Urinary bladder (tissue), 4 donors: ENCODE results near the gene TBC1D25. TPM values are rescaled to one million over a fixed set of nuclear protein-coding genes. Genes with fewer than 3 reads are reported as not detected.

Experiments
- DNase-seq: peaks from one replicate; pipeline ENCODE4 v3.0.0-alpha.2; 2015; ENCODE audit errors: extremely low spot score
- H3K27ac ChIP-seq: one replicate; pipeline ENCODE4 v1.5.1; 2013; ENCODE audit warnings: low read depth, mild to moderate bottlenecking, moderate library complexity
- H3K36me3 ChIP-seq: one replicate; pipeline ENCODE4 v1.6.1; 2013; ENCODE audit warnings: mild to moderate bottlenecking, moderate library complexity; ENCODE audit not compliant: insufficient read depth
- H3K4me1 ChIP-seq: one replicate; pipeline ENCODE4 v1.6.1; 2013; ENCODE audit warnings: mild to moderate bottlenecking, moderate library complexity; ENCODE audit not compliant: insufficient read depth
- H3K4me3 ChIP-seq: one replicate; pipeline ENCODE4 v1.5.1; 2013; ENCODE audit warnings: low read depth, low read length
- WGBS: extraction: QIAGEN DNeasy Blood & Tissue Kit; methylation state at CpG from one replicate; pipeline ENCODE4 v1.1.7; 2013; 5-methylcytosine and 5-hydroxymethylcytosine counted together
- polyA plus RNA-seq: library from polyadenylated mRNA; stranded (reverse); fragments of 200-250 nt; gene quantifications from one replicate; pipeline ENCODE4 v1.2.3, GENCODE V29; 2013
- small RNA-seq: library from RNA; depleted of rRNA; stranded (forward); fragments of <200 nt; gene quantifications from one replicate; pipeline ENCODE3, GENCODE V24; 2014
- total RNA-seq: library from RNA; depleted of rRNA; stranded (reverse); fragments of >200 nt; gene quantifications from one replicate; pipeline ENCODE4 v1.2.3, GENCODE V29; 2014
- donor health status: healthy with polysubstance abuse.
- donor health status: healthy.

Gene TBC1D25
- total and polyA plus RNA-seq, 2 donors, result 3.7 to 14.7 TPM

- DNase-seq, result no peak
- no peaks in the 10 kb centered on the region for H3K4me1 ChIP-seq
- H3K27ac ChIP-seq, result no peak overlapping the region
- H3K36me3 ChIP-seq, result peaks cover 2% of the 10 kb centered on the region
- WGBS, result 68% methylated on average over 6 of the region's 6 CpGs
- H3K4me3 ChIP-seq, result no peak overlapping the region
Measured at GRCh38 chrX:48606091-48606490, 66.6 kb downstream of the TBC1D25 start.

GRCh38 chrX:48611703-48612102, 72.2 kb downstream of the TBC1D25 start:
- 68% methylated on average over 2 of the region's 2 CpGs for WGBS
- H3K27ac ChIP-seq, result no peak overlapping the region

More at GRCh38 chrX:48611703-48612102, 72.2 kb downstream of the TBC1D25 start:
- Histone ChIP-seq H3K36me3 (no peaks in the 10 kb centered on the region), H3K4me3 (no peak overlapping the region), H3K4me1 (no peaks in the 10 kb centered on the region)
- DNase-seq, result no peak

Small RNA genes within 50 kb of the gene (small RNA-seq; reads per million reads assigned to genes)
- gene MRPL32P1, result not detected

Other genes starting within 250 kb of the TBC1D25 start
- gene SSX3, start 183.0 kb upstream of the TBC1D25 start, total RNA-seq, result not detected
- gene SSX3, start 183.0 kb upstream of the TBC1D25 start, polyA plus RNA-seq, result not detected
- gene SSX4, start 156.2 kb upstream of the TBC1D25 start, total RNA-seq, result not detected
- not detected for gene SSX4, start 156.2 kb upstream of the TBC1D25 start, polyA plus RNA-seq
- gene SSX4B, start 127.8 kb upstream of the TBC1D25 start, total RNA-seq, result not detected
- gene SSX4B, start 127.8 kb upstream of the TBC1D25 start, polyA plus RNA-seq, result not detected
- 12.8 TPM for gene SLC38A5, start 69.5 kb upstream of the TBC1D25 start, total RNA-seq
- gene SLC38A5, start 69.5 kb upstream of the TBC1D25 start, polyA plus RNA-seq, result 5.8 TPM
- gene FTSJ1, start 63.5 kb upstream of the TBC1D25 start, total RNA-seq, result 21.8 TPM
- gene FTSJ1, start 63.5 kb upstream of the TBC1D25 start, polyA plus RNA-seq, result 28.2 TPM
- gene PORCN, start 30.7 kb upstream of the TBC1D25 start, total RNA-seq, result 2.7 TPM
- gene PORCN, start 30.7 kb upstream of the TBC1D25 start, polyA plus RNA-seq, result 19.0 TPM
- 19.2 TPM for gene EBP, start 17.9 kb upstream of the TBC1D25 start, total RNA-seq
- 34.4 TPM for gene EBP, start 17.9 kb upstream of the TBC1D25 start, polyA plus RNA-seq
- gene RBM3, start 34.8 kb downstream of the TBC1D25 start, total RNA-seq, result 198 TPM
- gene RBM3, start 34.8 kb downstream of the TBC1D25 start, polyA plus RNA-seq, result 205 TPM
- 55.0 TPM for gene WDR13, start 57.8 kb downstream of the TBC1D25 start, total RNA-seq
- 134 TPM for gene WDR13, start 57.8 kb downstream of the TBC1D25 start, polyA plus RNA-seq
- gene WAS, start 144.1 kb downstream of the TBC1D25 start, total RNA-seq, result 1.0 TPM
- 6.1 TPM for gene WAS, start 144.1 kb downstream of the TBC1D25 start, polyA plus RNA-seq
- gene SUV39H1, start 157.0 kb downstream of the TBC1D25 start, total RNA-seq, result 2.8 TPM
- 6.0 TPM for gene SUV39H1, start 157.0 kb downstream of the TBC1D25 start, polyA plus RNA-seq
- not detected for gene GLOD5, start 222.0 kb downstream of the TBC1D25 start, total RNA-seq
- not detected for gene GLOD5, start 222.0 kb downstream of the TBC1D25 start, polyA plus RNA-seq
- gene GATA1, start 246.9 kb downstream of the TBC1D25 start, total RNA-seq, result not detected
- 0.34 TPM for gene GATA1, start 246.9 kb downstream of the TBC1D25 start, polyA plus RNA-seq